ENCODE data around the gene RPRD2.

The RPRD2 gene

GRCh38 chr1:150469291-150469690, 105.3 kb downstream of the RPRD2 start:
- no peak for DNase-seq (ENCODE audit: low read depth in 2 of 2)

DNA sequence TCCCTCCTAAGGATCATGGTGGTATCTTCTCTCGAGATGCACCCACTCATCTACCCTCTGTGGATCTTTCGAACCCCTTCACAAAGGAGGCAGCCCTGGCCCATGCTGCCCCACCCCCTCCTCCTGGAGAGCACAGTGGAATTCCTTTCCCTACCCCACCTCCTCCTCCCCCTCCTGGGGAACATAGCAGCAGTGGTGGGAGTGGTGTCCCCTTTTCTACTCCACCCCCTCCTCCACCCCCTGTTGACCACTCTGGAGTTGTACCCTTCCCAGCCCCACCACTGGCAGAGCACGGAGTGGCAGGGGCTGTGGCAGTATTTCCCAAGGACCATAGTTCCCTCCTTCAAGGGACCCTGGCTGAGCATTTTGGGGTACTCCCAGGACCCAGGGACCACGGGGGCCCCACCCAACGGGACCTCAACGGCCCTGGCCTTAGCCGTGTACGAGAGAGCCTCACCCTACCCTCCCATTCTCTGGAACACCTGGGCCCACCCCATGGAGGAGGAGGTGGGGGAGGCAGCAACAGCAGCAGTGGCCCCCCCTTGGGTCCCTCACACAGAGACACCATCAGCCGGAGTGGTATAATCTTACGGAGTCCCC, 108.8 kb downstream of the RPRD2 start:
- DNase-seq (ENCODE audit: low read depth in 2 of 2): no peak

GRCh38 chr1:150473659-150474058, 109.7 kb downstream of the RPRD2 start:
- DNase-seq (ENCODE audit: low read depth in 2 of 2): no peak

GRCh38 chr1:150474869-150475268, 110.9 kb downstream of the RPRD2 start:
- DNase-seq (ENCODE audit: low read depth in 2 of 2): no peak

DNA sequence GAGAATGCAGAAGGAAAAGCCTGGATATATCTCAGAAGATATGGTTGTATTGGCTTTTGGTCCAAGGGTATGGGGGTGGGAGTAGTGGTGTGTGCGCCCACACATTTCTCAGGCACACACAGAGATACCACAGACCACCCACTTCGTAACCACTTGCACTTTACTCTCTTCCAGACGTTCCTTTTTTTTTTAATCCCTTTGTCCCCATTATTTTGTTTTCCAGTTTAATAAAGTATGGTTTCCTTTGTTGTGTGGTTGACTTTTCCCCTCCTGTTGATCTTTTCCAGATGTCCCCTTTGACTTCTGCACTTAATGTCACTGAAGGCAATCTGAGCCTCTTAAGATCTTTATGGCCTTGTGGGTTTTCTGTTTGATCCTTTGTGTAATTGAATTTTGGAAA, 112.8 kb downstream of the RPRD2 start:
- DNase-seq (ENCODE audit: low read depth in 2 of 2): no peak

DNA sequence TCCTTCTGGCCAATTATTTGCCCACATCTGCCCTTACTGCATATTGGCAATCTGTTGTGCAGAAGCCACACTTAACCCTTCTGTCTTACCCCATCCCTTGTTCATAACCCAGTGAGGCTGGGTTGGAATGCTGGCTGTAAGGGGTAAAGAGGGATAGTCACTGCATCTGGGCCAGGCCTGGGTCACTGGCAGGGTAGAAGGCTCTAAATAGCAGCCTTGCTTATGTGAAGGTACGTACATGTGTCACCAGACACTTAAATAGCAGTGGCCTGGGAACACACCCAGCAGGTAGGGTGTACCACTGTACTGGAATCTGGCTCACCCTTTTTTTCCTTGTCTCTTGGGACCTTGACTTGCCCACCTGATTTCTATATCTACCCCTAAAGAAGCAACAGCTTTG, 113.4 kb downstream of the RPRD2 start:
- DNase-seq (ENCODE audit: low read depth in 2 of 2): no peak

DNA sequence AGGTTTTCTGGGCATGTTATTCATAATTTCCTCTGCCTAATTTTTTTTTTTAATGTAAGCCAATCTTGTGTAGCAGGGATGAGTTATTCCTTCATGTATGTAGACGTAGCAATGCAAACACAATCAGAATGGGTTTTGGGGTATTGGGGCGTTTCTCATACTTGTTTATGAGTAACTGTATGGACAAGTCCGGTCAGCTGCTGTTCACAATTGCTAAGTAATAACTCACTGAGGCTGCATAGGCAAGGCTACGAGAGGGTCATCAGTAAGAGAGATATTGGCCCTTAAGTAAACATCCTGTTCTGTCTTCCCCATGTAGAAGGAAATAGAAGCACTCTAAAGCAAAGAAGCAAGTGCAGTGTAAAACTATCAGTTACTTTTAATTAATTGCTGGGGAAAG, 113.8 kb downstream of the RPRD2 start:
- DNase-seq (ENCODE audit: low read depth in 2 of 2): no peak

GRCh38 chr1:150479370-150479769, 115.4 kb downstream of the RPRD2 start:
- no peak for DNase-seq (ENCODE audit: low read depth in 2 of 2)

GRCh38 chr1:150479927-150480352, 116.0 kb downstream of the RPRD2 start:
- no peak for DNase-seq (ENCODE audit: low read depth in 2 of 2)

- no peak for DNase-seq (ENCODE audit: low read depth in 2 of 2)
Measured at GRCh38 chr1:150484431-150484830, 120.5 kb downstream of the RPRD2 start.

DNA sequence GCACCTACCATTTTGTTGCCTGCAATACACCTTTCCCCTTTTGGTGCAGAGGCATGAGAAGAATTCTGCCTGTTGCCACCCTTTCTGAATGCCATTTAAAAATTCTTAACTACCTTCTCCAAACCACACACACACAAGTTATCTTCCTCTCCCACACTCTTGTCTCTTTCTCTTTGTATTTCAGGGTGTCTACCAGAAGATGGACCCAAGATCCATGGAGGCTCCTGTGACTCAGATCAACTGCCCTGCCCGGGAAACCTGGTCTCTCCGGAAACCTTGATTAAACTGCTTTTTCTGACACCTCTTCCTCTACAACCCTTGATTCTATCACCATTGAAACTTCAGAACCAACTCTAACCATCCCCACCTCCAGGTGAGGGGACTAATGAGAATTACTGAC, 120.9 kb downstream of the RPRD2 start:
- DNase-seq (ENCODE audit: low read depth in 2 of 2): no peak

DNA sequence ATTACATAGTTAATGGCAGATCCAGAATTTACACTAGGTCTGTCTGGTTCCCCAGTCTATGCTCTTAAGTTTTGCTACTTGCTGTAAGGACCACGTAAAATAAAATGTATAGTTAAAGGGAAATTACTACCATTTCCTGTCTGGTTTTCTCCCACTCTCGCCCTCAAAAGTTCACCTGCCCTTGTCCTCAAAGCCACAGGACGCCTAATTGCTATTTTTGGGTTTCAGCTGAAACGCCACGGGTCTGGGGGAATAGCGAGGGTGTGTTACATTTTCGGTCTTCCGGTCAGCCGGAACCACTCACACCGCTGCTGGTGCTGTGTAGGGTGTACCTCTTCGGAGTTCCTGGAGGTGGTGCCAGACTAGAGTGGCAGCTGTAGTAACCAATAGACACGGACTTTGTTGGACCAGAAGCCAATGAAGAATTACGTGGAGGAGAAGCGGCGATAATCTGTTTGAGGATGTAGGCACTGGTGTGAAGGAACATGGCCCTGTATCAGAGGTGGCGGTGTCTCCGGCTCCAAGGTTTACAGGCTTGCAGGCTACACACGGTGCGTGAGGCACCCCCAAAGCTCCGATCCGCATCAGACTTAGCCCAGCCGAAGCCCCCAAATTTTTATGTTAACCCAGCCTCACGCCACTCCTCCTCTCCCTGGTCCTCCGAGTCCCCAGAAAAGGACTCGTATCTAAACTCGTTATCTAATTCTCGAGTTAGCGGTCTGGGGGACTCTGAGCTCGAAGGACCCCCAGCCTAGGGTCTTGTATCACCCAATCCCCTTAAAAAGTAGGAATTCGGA, 123.2 kb downstream of the RPRD2 start, which contains the start of gene TARS2:
Gene TARS2 (plus strand): TSS at position 454 of the 797 bp plus-strand sequence. CDS start 32 bp downstream, at position 486.
- DNase-seq (ENCODE audit: low read depth in 2 of 2): peak; percentile 77 to 93

DNA sequence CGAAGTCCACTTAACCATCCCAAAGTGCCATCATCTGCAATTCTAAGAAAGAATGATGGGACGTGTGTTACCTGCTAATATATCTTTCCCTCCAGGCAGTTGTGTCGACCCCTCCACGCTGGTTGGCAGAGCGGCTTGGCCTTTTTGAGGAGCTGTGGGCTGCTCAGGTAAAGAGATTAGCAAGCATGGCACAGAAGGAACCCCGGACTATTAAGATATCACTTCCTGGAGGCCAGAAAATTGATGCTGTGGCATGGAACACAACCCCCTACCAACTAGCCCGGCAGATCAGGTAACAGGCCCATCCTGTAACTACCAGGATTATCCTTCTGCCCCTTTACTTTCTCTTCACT, 123.8 kb downstream of the RPRD2 start:
- no peak for DNase-seq (ENCODE audit: low read depth in 2 of 2)

DNA sequence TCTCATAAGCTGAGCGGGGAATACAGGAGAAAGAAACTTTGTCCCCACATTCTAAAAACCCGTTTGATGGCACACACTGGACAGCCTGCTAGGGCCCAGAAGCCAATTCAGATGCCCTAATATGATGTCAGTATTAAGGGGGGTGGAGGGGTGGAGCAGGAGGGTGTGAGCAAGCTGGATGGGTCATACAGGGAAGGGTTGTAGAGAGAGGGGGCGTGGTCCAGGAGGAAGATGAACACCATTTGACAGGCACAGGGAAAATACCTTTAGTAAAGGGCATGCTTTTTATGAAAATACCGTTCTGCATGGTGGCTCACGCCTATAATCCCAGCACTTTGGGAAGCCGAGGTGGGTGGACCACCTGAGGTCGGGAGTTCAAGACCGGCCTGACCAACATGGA, 129.2 kb downstream of the RPRD2 start:
- DNase-seq (ENCODE audit: low read depth in 2 of 2): no peak

GRCh38 chr1:150498342-150498741, 134.4 kb downstream of the RPRD2 start:
- no peak for DNase-seq (ENCODE audit: low read depth in 2 of 2)

DNA sequence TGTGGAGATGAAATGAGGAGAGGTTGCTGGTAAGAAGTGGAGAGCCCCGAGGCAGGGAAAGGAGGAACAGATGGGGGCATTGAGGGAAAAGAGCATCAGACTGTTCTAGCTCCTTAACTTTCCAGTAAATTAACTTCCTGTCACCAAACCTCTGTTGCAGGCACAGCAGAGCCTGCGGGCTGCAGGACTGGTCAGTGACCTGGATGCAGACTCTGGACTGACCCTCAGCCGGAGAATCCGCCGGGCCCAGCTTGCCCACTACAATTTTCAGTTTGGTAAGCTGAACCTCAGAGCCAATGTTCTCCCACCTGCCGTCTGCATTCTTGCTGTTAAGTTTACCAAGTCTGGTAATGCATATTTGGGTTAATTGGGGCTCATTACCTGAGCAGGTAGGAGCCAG, 141.5 kb downstream of the RPRD2 start:
- no peak for DNase-seq (ENCODE audit: low read depth in 2 of 2)

DNA sequence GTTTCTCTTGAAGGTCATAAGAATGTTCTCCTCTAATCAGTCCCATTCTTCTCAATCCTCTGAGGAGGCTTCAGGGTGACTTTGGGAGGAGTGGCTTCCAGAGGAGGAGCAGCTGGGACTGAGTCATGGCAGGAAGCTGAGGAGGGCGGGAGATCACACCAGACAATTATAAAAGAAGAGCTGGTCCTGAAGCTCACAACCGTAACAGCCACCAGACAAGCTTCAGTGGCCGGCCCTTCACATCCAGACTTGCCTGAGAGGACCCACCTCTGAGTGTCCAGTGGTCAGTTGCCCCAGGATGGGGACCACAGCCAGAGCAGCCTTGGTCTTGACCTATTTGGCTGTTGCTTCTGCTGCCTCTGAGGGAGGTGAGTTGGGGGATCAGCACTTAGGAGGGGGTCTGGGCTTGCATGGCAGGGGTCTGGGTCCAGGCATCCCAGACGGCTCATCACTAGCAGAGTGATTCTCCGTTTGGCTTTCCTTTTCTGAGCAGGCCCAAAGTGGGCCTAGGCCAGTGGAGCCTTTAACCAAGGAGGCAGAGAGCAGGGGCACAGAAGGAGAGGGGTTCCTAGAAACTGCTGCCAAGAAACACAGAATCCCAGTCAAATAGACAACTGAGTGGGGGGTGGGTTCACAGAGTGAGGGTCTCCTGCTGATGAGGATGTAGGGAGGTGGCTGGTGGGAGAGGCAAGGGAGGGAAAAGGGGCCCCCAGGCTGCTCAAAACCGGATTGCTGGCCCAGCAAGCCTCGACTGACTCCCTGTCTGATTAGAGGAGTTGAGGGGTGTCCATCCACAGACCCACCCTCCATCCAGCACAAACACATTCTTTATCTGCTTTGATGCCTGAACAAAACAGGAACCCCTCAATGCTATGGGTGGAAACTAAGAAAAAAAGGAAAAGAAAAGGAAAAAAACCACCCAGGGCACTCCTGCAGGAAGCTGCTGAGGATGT, 144.2 kb downstream of the RPRD2 start, which contains the start of gene ECM1:
Gene ECM1 (plus strand): TSS at position 198 of the 953 bp plus-strand sequence. CDS start 101 bp downstream, at position 299.
- DNase-seq (ENCODE audit: low read depth in 2 of 2): no peak

- no peak for DNase-seq (ENCODE audit: low read depth in 2 of 2)
Measured at GRCh38 chr1:150508982-150509381, 145.0 kb downstream of the RPRD2 start.

DNA sequence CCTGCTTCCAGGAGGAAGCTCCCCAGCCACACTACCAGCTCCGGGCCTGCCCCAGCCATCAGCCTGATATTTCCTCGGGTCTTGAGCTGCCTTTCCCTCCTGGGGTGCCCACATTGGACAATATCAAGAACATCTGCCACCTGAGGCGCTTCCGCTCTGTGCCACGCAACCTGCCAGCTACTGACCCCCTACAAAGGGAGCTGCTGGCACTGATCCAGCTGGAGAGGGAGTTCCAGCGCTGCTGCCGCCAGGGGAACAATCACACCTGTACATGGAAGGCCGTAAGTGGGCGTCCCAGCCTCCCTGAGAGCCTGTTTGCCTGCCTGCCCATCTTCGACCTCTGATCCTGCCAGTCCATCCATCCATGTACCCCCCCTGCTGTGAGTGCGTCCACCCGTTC, 147.6 kb downstream of the RPRD2 start:
- no peak for DNase-seq (ENCODE audit: low read depth in 2 of 2)

- no peak for DNase-seq (ENCODE audit: low read depth in 2 of 2)
Measured at GRCh38 chr1:150511985-150512660, 148.2 kb downstream of the RPRD2 start.

DNA sequence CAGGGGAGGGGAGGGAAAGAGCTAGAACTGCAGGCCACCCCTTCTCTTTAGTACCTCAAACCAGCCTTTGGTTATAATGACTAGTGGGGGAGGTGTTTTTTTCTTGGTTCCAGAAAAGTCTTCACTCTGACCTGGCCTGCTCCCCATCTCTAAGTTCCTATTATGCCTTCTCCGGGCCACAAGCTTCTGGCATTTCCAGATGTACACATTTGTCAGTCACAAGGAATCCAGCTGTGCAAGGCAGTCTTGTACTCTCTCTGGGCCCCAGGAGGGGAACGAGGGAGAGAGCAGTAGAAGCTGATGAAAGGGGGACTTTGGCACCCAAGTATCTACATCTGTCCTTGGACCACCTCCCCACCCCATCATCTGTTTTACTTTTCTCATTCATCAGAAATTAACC, 148.9 kb downstream of the RPRD2 start:
- no peak for DNase-seq (ENCODE audit: low read depth in 2 of 2)

GRCh38 chr1:150513351-150513791, 149.4 kb downstream of the RPRD2 start:
- DNase-seq (ENCODE audit: low read depth in 2 of 2): no peak

Data from stimulated activated CD4-positive, alpha-beta T cell treated with anti-CD3 and anti-CD28 coated beads, Interleukin-1b, Interleukin-23, amount 100 ng/mL, for 4 hours (primary cell).